Smooth muscle cell (in vitro differentiated cells): ENCODE data around the gene ZC3H4. TPM values are rescaled to one million over a fixed set of nuclear protein-coding genes. Genes with fewer than 3 reads are reported as not detected.

ENCODE experiments used
- DNase-seq: peaks from one replicate; lab custom pipeline; 2025; ENCODE audit not compliant: unreplicated experiment; lab: John Stamatoyannopoulos, UW
- H2AFZ ChIP-seq: fragments of 200-600 bp; sonication (generic); 2 replicates; pipeline ENCODE4 v1.6.0; 2016; ENCODE audit warnings: antibody characterized with exemption, low read depth, mild to moderate bottlenecking
- H3F3A ChIP-seq: fragments of 200-600 bp; sonication (generic); 2 replicates; pipeline ENCODE4 v1.6.0; 2017; ENCODE audit warnings: antibody characterized with exemption, low read depth
- H3K27ac ChIP-seq: fragments of 200-600 bp; sonication (generic); 2 replicates; pipeline ENCODE4 v1.5.1; 2016; ENCODE audit warnings: low read depth, mild to moderate bottlenecking
- H3K27me3 ChIP-seq: fragments of 200-600 bp; sonication (generic); 2 replicates; pipeline ENCODE4 v1.6.1; 2016; ENCODE audit warnings: low read depth, mild to moderate bottlenecking
- H3K36me3 ChIP-seq: fragments of 200-600 bp; sonication (generic); 2 replicates; pipeline ENCODE4 v1.5.1; 2016; ENCODE audit warnings: low read depth
- H3K4me1 ChIP-seq: fragments of 200-600 bp; sonication (generic); 2 replicates; pipeline ENCODE4 v1.5.1; 2016; ENCODE audit warnings: low read depth
- H3K4me2 ChIP-seq: fragments of 200-600 bp; sonication (generic); 2 replicates; pipeline ENCODE4 v1.6.0; 2016; ENCODE audit warnings: mild to moderate bottlenecking
- H3K4me3 ChIP-seq: fragments of 200-600 bp; sonication (generic); 2 replicates; pipeline ENCODE4 v1.5.1; 2016; ENCODE audit warnings: mild to moderate bottlenecking
- H3K79me2 ChIP-seq: fragments of 200-600 bp; sonication (generic); 2 replicates; pipeline ENCODE4 v1.6.0; 2016; ENCODE audit warnings: low read depth, mild to moderate bottlenecking
- H3K9ac ChIP-seq: fragments of 200-600 bp; sonication (generic); 2 replicates; pipeline ENCODE4 v1.6.0; 2016; ENCODE audit warnings: low read depth
- H3K9me3 ChIP-seq: fragments of 200-600 bp; sonication (generic); replicated peaks from 2 replicates; pipeline ENCODE4 v1.5.1; 2016; ENCODE audit warnings: low read depth
- H4K20me1 ChIP-seq: fragments of 200-600 bp; sonication (generic); 2 replicates; pipeline ENCODE4 v1.6.0; 2016; ENCODE audit warnings: low read depth
- CTCF ChIP-seq: fragments of 200-600 bp; sonication (generic); IDR thresholded peaks from 2 replicates; pipeline ENCODE4 v1.5.1; 2017; ENCODE audit warnings: borderline replicate concordance, mild to moderate bottlenecking, antibody characterized with exemption; ENCODE audit not compliant: insufficient read depth, poor library complexity, severe bottlenecking
- WGBS: methylation state at CpG from one replicate; pipeline ENCODE4 v1.1.7; 2016; ENCODE audit warnings: low lambda C conversion rate; 5-methylcytosine and 5-hydroxymethylcytosine counted together
- polyA plus RNA-seq: library from polyadenylated mRNA; unstranded; fragments of >200 nt; fragmentation: Nextera tagmentation; extraction: Ambion mirVana; gene quantifications from 2 replicates; pipeline ENCODE4 v1.2.1, GENCODE V29; 2016
- total RNA-seq: library from RNA; depleted of rRNA; stranded (reverse); fragments of >200 nt; gene quantifications from 2 replicates; pipeline ENCODE4 v1.2.3, GENCODE V29; 2014

Gene ZC3H4
- total and polyA plus RNA-seq, 2 experiments from 2014 or later = 1.9 to 9.3 TPM

- Histone ChIP-seq H3K4me3 (peak overlapping the region; percentile 80), H3K79me2 (no peaks in the 10 kb centered on the region), H2AFZ (no peak overlapping the region), H3K4me2 (peak overlapping the region; percentile 72), H3K9ac (no peak overlapping the region), H3K4me1 (peaks cover 4% of the 10 kb centered on the region), H3K9me3 (no peaks in the 10 kb centered on the region), H3K36me3 (no peaks in the 10 kb centered on the region), H3K27me3 (no peaks in the 10 kb centered on the region), H3F3A (no peaks in the 10 kb centered on the region), H4K20me1 (no peaks in the 10 kb centered on the region), H3K27ac (peak overlapping the region; percentile 42)
- TF ChIP-seq CTCF = no peak
- 14% methylated on average over 9 of the region's 9 CpGs for WGBS
- DNase-seq = no peak
These were observed 64.3 kb downstream of the ZC3H4 start for GRCh38 chr19:47049307-47049700.

- no peak overlapping the region for H3K27ac ChIP-seq
These were observed 65.7 kb downstream of the ZC3H4 start for GRCh38 chr19:47047763-47048405.

GRCh38 chr19:47047272-47047762, 66.3 kb downstream of the ZC3H4 start:
- Histone ChIP-seq H3K9me3 (no peaks in the 10 kb centered on the region), H2AFZ (no peak overlapping the region), H3K9ac (no peak overlapping the region), H3K4me1 (peaks cover 4% of the 10 kb centered on the region), H3K36me3 (no peaks in the 10 kb centered on the region), H3K79me2 (no peaks in the 10 kb centered on the region), H4K20me1 (no peaks in the 10 kb centered on the region), H3K4me2 (peak overlapping the region; percentile 97), H3F3A (no peaks in the 10 kb centered on the region), H3K27me3 (no peaks in the 10 kb centered on the region), H3K27ac (no peak overlapping the region), H3K4me3 (peak overlapping the region; percentile 80)
- DNase-seq = no peak
- no peak for TF ChIP-seq CTCF
- WGBS = 82% methylated on average over 13 of the region's 13 CpGs

More at GRCh38 chr19:47047763-47048405, 65.7 kb downstream of the ZC3H4 start:
- no peak for TF ChIP-seq CTCF
- H4K20me1 ChIP-seq = no peaks in the 10 kb centered on the region
- peak overlapping the region; percentile 97 for H3K4me2 ChIP-seq
- H3K27me3 ChIP-seq = no peaks in the 10 kb centered on the region
- peak; percentile 59 for DNase-seq
- 2% methylated on average over 37 of the region's 42 CpGs for WGBS
- H3K79me2 ChIP-seq = no peaks in the 10 kb centered on the region
- H3K9me3 ChIP-seq = no peaks in the 10 kb centered on the region
- H3K36me3 ChIP-seq = no peaks in the 10 kb centered on the region
- peak overlapping the region; percentile 71 for H3K9ac ChIP-seq
- peaks cover 4% of the 10 kb centered on the region for H3K4me1 ChIP-seq
- H3F3A ChIP-seq = no peaks in the 10 kb centered on the region
- H2AFZ ChIP-seq = peak overlapping the region; percentile 74
- peak overlapping the region; percentile 80 for H3K4me3 ChIP-seq

- Histone ChIP-seq H3K27ac (no peak overlapping the region), H2AFZ (no peak overlapping the region), H3K4me2 (no peak overlapping the region), H3K4me3 (no peak overlapping the region), H3K79me2 (no peaks in the 10 kb centered on the region), H3K9me3 (no peaks in the 10 kb centered on the region), H4K20me1 (no peaks in the 10 kb centered on the region), H3K4me1 (peaks cover 4% of the 10 kb centered on the region), H3K9ac (no peak overlapping the region), H3F3A (no peaks in the 10 kb centered on the region), H3K27me3 (no peaks in the 10 kb centered on the region), H3K36me3 (no peaks in the 10 kb centered on the region)
- no peak for DNase-seq
- 96% methylated on average over 38 of the region's 45 CpGs for WGBS
- no peak for TF ChIP-seq CTCF
These were observed 67.6 kb downstream of the ZC3H4 start for GRCh38 chr19:47045867-47046470.
